ENCODE data around the gene MCU. TPM values are rescaled to one million over a fixed set of nuclear protein-coding genes. Genes with fewer than 3 reads are reported as not detected.
"Not testable (repeated sequence)": the region's sequence is repeated elsewhere in the genome, so short reads cannot be mapped to it uniquely, and the experiment has no call there.

MCU gene
- total RNA-seq, 1 donor from 2014 or later = 27.0 TPM

- Mint-ChIP-seq H3K36me3 (no peaks in the 10 kb centered on the region), H3K4me1 (ENCODE audit: unreplicated experiment) (no peaks in the 10 kb centered on the region), H3K9me3 (no peaks in the 10 kb centered on the region)
These were observed 30.5 kb upstream of the MCU start for GRCh38 chr10:72661431-72661830.

GRCh38 chr10:72663971-72664370 lies 28.0 kb upstream of the MCU start:
- TF ChIP-seq CTCF (conservative IDR thresholded peaks at IDR 0.05) = no peak
- DNase-seq (ENCODE audit: extremely low spot score, unreplicated experiment) = no peak
- Mint-ChIP-seq H3K27me3 (no peaks in the 10 kb centered on the region), H3K27ac (no peak overlapping the region), H3K4me3 (no peak overlapping the region), H3K36me3 (no peaks in the 10 kb centered on the region), H3K9me3 (no peaks in the 10 kb centered on the region), H3K4me1 (ENCODE audit: unreplicated experiment) (no peaks in the 10 kb centered on the region)

More at GRCh38 chr10:72661431-72661830, 30.5 kb upstream of the MCU start:
- no peak for TF ChIP-seq CTCF (conservative IDR thresholded peaks at IDR 0.05)
- DNase-seq (ENCODE audit: extremely low spot score, unreplicated experiment) = no peak
- no peak overlapping the region for H3K27ac Mint-ChIP-seq
- H3K27me3 Mint-ChIP-seq = no peaks in the 10 kb centered on the region
- no peak overlapping the region for H3K4me3 Mint-ChIP-seq

- H3K9me3 Mint-ChIP-seq = no peaks in the 10 kb centered on the region
These were observed 26.0 kb upstream of the MCU start for GRCh38 chr10:72665925-72666324.

GRCh38 chr10:72667207-72667864 lies 24.6 kb upstream of the MCU start:
- H3K4me1 Mint-ChIP-seq (ENCODE audit: unreplicated experiment) = no peaks in the 10 kb centered on the region
- H3K4me3 Mint-ChIP-seq = no peak overlapping the region

More at GRCh38 chr10:72665925-72666324, 26.0 kb upstream of the MCU start:
- no peak for TF ChIP-seq CTCF (conservative IDR thresholded peaks at IDR 0.05)
- H3K27me3 Mint-ChIP-seq = no peaks in the 10 kb centered on the region
- H3K36me3 Mint-ChIP-seq = no peaks in the 10 kb centered on the region
- H3K4me3 Mint-ChIP-seq = no peak overlapping the region
- DNase-seq (ENCODE audit: extremely low spot score, unreplicated experiment) = no peak
- no peaks in the 10 kb centered on the region for H3K4me1 Mint-ChIP-seq (ENCODE audit: unreplicated experiment)
- H3K27ac Mint-ChIP-seq = peak overlapping the region; percentile 82

GRCh38 chr10:72673280-72673679 lies 18.7 kb upstream of the MCU start:
- Mint-ChIP-seq H3K9me3 (no peaks in the 10 kb centered on the region), H3K4me1 (ENCODE audit: unreplicated experiment) (peaks cover 7% of the 10 kb centered on the region), H3K27me3 (no peaks in the 10 kb centered on the region), H3K4me3 (no peak overlapping the region), H3K27ac (no peak overlapping the region), H3K36me3 (no peaks in the 10 kb centered on the region)
- no peak for TF ChIP-seq CTCF (conservative IDR thresholded peaks at IDR 0.05)
- DNase-seq (ENCODE audit: extremely low spot score, unreplicated experiment) = no peak

More at GRCh38 chr10:72667207-72667864, 24.6 kb upstream of the MCU start:
- H3K27me3 Mint-ChIP-seq = no peaks in the 10 kb centered on the region
- TF ChIP-seq CTCF (conservative IDR thresholded peaks at IDR 0.05) = no peak
- no peak for DNase-seq (ENCODE audit: extremely low spot score, unreplicated experiment)
- H3K27ac Mint-ChIP-seq = no peak overlapping the region
- H3K9me3 Mint-ChIP-seq = no peaks in the 10 kb centered on the region
- no peaks in the 10 kb centered on the region for H3K36me3 Mint-ChIP-seq

- not testable (repeated sequence) for H3K4me3 Mint-ChIP-seq; H3K36me3 Mint-ChIP-seq; H3K9me3 Mint-ChIP-seq; DNase-seq (ENCODE audit: extremely low spot score, unreplicated experiment); H3K4me1 Mint-ChIP-seq (ENCODE audit: unreplicated experiment); H3K27me3 Mint-ChIP-seq; H3K27ac Mint-ChIP-seq
These were observed 17.8 kb upstream of the MCU start for GRCh38 chr10:72674174-72674573.

Data from type B pancreatic cell (in vitro differentiated cells).